HG02610 (cell line): ENCODE measurements around the gene PLA2G6.
"Not testable (repeated sequence)": the region's sequence is repeated elsewhere in the genome, so short reads cannot be mapped to it uniquely, and the experiment has no call there.

Experiments used
- ATAC-seq: cut with Tn5 transposase; IDR thresholded peaks from one replicate; pipeline ENCODE4 v1.9.1; 2021; ENCODE audit warnings: mild to moderate bottlenecking, moderate library complexity; ENCODE audit not compliant: unreplicated experiment

The PLA2G6 gene

DNA sequence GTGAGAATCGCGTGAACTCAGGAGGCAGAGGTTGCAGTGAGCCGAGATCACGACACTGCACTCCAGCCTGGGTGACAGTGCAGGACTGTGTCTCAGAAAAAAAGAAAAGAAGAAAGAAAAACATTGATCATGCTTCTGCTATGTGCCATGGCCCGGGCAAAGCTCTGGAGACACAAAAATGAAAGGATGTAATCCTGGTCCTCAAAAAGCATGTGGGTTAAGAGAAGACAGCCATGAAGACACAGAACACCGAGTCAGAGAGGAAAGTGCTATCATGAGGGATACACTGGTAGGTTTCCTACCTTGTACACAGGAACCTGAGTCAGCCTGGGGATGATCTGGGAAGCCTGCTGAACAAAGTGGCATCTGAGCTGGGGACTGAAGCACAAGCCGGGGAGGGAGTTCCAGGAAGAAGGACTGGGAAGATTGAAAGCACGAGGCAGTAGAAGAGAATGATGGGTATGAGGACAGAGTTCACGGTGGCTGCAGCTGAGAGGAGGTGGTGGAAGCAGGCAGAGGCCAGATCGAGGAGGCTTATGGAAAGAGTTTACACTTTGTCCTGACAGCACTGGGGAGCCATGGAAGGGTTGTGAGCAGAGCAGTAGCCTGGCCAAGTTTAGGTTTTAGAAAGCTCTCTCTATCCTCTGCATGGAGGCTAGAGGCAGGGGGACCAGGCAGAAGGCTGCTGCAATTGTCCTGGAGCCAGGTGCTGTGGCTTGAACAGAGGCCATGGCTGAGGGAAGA, 10.3 kb upstream of the PLA2G6 start:
- ATAC-seq: no peak

DNA sequence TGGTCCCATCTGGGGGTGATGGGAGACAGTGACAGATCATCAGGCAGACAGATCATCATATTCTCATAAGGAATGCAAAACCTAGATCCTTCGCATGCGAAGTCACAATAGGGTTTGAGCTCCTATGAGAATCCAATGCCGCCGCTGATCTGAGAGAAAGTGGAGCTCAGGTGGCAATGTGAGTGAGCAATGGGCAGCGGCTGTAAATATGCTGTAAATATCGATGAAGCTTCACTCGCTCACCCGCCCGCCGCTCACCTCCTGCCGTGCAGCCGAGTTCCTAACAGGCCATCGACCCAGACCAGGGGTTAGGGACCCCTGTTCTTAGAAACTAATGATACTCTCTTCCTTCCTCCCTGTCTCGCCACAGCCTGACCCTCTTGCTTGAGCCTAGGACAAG, 9.4 kb upstream of the PLA2G6 start:
- ATAC-seq: no peak

DNA sequence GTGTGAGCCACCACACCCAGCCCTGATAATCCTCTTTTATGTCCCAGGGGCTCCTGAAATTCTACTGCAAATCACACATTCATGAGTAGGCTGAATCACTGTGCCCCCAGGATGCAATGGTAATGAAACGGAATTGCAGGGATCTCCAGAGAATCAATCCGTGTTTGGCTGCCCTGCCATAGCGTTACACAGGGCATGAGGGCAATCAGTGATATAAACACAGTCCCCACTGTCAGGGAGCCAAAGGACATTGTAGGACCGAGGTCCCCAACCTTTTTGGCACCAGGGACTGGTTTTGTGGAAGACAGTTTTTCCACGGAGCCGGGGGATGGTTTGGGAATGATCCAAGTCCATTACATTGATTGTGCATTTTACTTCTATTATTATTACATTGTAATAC, 9.0 kb upstream of the PLA2G6 start:
- no peak for ATAC-seq

DNA sequence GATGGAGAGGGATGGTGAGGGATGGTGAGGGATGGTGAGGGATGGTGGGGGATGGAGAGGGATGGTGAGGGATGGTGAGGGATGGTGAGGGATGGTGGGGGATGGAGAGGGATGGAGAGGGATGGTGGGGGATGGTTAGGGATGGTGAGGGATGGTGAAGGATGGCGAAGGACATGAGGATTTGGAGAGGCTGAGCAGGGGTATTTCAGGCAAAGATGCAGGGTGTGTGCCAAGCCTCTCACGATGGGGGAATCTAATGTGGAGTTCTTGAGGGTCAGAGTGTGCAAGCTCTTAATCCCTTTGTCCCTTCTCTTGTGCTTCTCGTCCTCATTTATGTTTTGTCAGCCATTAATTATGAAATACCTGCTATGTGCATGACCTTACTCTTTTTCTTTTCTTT, 7.5 kb upstream of the PLA2G6 start:
- ATAC-seq: no peak

DNA sequence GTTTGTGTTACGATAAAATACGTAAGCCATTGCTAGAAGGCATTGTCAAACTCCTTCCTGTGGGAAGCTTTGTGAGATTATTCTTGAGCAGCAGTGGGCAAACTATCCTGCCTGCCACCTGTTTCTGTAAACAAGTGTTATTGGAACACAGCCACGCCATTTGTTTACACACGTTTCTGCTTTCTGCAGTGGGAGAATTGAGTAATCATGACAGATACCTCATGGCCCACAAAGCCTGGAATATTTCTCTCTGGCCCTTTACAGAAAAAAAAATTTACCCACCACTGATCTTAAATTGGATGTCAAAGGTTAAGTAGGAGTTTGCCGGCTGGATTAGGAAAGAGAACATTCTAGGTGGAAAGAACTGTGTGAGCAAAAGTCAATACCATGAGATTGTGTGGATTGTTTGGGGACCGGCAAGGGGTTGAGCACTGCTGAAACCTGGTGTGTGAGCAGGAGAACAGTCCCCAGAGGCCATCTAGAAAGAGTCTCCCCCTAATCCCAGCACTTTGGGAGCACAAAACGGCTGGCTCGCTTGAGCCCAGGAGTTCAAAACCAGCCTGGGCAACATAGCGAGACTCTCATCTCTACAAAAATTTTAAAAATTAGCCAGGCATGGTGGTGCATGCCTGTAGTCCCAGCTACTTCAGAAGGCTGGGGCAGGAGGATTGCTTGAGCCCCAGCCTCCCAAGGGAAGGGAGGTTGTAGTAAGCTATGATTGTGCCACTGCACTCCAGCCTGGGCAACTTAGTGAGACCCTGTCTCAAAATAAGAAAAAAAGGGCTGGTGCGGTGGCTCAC, 6.0 kb upstream of the PLA2G6 start:
- ATAC-seq: no peak

DNA sequence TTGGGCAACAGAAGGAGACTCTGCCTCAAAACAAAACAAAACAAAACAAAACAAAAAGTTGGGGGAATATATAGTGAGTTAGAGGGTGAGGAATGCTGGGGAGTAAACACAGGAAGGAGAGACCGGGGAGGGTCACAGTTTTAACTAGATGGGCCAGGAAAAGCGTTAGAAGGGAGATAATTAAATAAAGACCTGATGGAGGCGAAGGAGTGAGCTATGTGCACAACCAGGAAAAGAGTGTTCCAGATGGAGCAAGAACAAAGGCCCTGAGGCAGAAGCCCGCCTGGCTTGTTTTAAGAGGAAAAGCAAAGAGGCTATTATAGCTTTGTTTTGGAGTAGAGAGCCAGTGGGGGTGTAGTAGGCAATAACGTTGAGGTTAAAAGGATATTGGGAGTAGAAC, 4.8 kb upstream of the PLA2G6 start:
- no peak for ATAC-seq

DNA sequence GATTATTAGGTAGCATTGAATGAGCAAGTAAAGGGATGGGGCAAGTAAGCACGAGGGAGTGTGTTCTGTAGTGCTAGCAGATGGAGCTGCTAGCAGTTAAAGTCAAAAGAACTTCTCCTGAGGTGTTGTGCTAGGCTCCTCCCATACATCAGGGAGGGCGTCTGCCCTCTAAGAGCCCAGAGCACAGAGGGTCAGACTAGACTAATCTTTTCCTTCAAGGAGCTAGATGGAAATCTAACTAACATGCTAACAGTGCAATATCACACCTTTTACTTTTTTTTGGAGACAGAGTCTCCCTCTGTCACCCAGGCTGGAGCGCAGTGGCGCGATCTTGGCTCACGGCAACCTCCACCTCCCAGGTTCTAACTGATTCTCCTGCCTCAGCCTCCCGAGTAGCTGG, 3.2 kb upstream of the PLA2G6 start:
- no peak for ATAC-seq

DNA sequence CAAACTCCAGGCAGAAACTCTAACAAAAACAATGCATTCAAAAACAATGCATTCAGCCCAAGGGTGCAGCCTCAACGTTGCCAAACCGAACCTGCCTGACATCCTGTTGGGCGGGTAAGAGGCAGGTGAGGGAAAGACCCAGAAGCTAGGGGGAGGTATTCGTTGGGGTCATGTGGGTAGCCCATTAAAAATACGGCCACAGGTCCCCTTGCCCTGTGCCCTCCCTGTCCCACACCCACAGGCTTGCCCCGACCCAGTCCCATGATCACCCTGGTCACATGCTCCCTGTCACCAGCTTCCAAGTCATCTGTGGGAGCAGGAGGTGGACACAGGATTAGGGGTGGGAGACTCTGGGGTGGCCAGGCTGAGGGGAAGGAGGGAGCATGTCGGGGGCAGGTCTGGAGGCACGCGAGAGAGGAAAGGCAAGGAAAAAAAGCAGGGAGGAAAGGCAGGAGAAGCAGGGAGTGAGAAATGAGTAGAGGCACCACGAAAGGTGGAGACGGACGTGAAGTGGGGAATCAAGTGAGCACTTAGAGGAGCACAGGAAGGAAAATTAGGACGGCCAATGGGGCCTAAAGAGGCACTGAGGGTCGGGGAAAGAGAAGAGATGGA, 683 bp downstream of the PLA2G6 start:
- no peak for ATAC-seq

DNA sequence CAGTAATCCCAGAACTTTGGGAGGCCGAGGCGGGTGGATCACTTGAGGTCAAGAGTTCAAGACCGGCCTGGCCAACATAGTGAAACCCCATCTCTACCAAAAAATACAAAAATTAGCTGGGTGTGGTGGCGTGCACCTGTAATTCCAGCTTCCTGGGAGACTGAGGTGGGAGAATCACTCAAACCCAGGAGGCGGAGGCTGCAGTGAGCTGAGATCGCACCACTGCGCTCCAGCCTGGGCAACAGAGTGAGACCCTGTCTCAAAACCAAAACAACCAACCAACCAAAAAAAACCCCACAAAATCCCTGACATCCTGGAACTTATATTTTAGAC, 3.1 kb downstream of the PLA2G6 start:
- ATAC-seq: not testable (repeated sequence)

DNA sequence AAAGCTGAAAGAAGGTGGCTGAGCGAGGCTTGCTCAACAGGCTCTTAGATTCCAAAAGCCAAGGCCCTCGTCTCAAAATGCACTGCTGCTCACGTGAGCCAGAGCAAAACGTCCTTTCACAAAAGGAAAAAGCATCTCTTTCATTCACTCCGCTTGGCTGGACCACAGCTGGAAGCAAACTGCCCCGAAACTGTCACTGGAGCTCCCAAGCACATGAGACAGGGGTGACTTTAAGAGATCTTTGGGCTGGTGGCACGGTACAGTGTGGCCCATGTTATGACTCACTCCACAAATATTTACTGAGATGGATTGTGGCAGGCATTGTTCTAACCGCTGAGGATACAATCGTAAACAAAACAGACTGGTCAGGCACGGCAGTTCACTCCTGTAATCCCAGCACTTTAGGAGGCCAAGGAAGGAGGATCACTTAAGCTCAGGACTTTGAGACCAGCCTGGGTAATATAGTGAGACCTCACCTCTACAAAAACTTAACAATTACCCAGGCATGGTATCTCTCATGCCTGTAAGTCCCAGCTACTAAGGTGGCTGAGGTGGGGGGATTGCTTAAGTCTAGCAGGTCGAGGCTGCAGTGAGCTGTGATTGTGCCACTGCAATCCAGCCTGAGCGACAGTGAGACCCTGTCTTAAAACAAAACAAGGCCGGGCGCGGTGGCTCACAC, 3.6 kb downstream of the PLA2G6 start:
- ATAC-seq: no peak

DNA sequence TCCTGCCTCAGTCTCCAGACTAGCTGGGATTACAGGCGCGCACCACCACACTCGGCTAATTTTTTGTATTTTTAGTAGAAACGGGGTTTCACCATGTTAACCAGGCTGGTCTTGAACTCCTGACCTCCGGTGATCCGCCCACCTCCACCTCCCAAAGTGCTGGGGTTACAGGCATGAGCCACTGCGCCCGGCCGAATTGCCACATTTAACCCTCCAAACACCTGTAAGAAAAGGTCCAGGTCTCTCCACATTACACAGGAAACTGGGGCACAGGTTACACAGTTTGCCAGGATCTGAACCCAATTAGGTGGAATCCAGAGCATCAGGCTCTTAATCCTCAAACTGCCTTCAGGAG, 4.1 kb downstream of the PLA2G6 start:
- ATAC-seq: not testable (repeated sequence)

DNA sequence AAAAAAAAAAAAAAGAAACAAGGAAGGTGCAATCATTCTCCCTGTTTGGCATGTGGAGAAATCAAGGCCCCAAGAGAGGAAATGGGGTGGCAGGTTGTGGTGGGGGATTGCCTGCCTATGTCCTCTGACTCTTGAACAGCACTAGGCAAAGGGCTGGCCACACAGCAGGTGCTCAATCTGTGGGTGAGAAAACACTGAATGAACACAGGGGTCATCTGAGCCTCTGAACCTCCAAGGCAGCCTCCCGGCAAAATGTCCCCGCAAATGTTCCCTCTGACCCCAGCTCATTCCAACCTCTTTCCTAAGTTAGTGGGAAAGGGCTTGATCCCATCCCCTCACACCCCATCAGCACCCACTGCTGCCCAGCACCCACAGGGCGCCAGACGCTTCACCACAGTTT, 4.6 kb downstream of the PLA2G6 start:
- no peak for ATAC-seq

DNA sequence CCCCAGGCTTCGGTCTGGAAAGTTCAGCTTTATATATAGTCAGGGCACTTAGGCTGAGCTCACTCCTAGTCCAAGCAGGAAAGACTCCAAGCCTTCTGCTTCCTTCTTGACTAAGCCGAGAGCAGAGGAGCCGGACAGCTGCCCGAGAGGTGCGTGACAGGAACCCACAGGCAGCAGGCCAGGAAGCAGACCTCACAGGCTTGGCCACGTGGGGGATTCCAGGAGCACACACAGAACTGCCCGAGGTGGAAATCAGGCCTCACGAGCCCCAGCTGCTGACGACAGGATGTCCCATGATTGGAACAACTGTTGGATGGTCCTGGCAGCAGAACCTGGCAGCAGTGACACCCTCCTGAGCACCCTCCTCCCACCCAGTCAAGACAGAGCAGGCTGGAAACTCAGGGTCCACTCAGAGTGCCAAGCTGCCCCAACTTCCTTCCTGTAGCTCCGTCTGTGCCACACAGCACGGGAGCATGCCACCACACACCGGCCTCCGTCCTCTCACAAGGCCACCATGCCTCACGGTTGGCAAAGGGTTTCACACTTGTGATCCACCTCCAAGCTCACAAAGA, 5.4 kb downstream of the PLA2G6 start:
- ATAC-seq: peak; percentile 34

DNA sequence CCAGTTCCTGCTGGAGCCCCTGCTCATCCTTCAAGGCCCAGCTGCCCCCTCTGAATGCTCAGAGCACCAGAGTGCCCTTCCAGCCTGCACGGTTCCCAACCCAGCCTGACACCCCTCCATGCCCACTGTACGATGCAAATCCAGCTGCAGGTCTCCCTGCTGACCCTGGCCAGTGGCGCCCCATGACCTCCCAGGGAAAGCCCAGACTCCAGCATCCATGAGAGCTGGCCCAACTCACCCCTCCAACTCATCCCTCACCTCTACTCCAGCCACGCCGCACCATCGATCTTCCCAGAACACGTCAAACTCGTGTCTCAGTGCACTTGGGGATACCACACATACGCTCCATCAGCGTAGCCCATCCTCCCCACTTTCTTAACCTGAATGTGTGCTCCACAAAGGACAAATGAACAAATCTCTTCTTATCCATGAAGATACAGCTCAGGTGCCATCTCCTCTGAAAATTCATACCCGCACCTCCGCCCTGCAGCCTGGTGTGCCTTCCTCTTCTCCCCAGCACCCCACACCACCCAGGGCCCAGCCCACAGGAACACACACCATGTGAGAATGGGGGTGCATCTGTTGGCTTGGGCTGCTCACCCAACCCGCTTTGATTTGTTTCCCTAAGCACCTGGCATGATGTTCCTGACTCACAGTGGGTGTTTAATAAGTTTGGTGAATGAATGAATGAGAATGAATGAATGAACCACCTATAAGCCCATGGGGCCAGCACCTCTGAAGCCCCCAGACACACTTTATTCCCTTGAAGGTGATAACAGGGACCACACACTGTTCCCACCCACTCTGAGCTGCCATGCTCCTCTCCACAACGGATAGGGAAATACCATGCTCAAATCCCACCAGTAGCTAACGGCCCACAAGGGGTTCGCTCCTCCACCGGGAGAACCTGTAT, 6.2 kb downstream of the PLA2G6 start:
- no peak for ATAC-seq

DNA sequence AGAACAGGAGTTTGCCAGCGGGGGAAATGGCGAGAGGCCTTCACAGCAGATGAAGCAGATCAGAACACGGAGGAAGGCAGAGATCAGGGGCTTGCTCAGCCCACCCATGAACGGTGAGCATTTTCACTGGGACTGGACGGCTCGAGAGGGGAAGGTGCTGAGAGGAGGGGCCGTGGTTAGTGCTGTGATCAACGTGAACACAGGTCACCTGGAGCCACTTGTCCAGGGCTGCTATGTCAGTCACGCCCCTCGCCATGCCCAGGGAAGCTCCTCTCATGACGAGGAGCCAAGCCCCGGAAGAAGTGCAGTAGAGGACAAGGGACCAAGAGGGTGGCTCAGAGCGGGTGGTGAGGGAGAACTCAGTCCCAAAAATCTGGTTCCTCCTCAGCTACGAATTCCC, 7.0 kb downstream of the PLA2G6 start:
- no peak for ATAC-seq

DNA sequence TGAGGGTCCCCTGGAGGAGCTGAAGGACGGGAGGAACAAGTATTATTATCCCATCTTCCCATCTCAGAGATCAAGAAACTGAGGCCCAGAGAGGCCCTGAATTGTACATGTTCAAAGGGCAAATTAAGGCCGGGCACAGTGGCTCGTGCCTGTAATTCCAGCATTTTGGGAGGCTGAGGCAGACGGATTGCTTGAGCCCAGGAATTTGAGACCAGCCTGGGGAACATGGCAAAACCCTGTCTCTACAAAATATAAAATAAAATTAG, 8.1 kb downstream of the PLA2G6 start:
- ATAC-seq: no peak

DNA sequence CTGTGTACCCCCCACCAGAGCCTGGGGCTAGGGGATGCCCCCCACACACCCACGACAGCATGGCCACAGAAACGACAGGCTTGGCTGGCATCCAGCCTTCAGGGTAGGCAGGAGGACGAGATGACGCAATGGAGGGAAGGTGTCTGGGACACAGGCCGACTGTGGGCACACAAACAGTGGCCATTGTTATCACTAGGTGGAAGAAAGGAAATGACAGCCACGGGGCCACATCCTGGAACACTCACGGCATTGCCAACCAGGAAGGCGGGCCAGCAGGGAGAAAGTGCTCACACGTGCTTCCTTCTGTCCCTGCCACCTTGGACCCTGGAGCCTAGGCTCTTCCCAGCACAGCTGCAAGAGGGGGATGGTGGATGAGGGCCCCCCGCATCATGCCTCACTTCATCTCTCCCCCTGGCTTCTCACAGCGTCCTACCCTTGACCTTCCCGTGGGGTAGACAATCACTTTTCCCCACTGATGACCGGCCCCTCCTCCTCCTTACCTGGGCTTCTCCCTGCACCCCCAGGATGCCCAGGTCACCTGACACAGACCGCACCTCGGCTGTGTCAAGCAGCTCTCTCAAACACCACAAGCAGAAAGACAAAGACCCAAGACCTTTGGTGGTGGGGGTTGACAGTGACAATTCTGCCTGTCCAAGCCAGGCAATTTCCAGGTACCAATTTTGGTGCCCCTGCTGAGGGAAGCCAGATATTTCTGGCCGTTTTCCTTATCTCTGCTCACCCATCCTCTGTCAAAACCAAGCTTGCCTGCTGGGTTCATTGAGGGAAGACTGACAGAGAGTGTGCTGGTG, 8.6 kb downstream of the PLA2G6 start:
- ATAC-seq: no peak

DNA sequence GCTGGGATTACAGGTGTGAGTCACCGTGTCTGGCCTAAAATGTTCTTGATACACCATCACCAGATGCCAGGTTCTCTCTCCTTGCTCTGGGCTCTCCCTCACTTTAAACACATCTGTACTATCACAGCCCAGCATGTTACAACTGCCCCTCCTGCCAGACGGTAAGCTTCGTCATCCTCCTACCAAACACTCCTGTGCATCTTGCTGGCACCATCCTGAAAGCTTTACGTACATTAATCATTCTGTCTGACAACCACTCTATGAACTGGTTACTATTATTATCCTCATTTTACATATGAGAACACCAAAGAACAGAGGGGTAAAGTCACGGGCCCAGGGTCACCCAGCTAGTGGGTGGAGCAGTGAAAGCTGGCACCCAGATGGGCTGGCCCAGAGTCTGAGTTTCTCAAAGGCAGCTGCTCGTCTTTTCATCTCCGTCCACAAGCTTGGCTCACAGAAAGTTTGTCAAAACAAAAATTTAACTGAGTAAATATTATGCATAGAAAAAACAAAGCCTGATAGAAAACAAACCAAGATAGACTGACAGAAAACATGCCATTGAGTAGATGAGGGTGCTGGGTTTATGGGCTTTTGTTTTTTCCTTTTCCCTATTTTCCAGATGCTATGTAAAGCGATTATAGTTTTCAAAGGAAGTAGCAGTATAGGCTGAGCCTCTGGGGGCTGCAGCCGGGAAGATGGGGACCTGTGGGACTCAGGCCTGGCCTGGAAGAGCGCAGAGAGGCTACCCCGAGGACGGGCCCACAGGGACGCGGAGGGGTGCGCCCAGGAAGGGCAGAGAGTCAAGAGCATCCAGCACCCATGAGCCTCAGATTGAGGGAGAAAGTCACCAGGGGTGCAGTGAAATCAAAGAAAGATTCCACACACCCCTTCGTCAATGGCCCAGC, 9.5 kb downstream of the PLA2G6 start:
- no peak for ATAC-seq

DNA sequence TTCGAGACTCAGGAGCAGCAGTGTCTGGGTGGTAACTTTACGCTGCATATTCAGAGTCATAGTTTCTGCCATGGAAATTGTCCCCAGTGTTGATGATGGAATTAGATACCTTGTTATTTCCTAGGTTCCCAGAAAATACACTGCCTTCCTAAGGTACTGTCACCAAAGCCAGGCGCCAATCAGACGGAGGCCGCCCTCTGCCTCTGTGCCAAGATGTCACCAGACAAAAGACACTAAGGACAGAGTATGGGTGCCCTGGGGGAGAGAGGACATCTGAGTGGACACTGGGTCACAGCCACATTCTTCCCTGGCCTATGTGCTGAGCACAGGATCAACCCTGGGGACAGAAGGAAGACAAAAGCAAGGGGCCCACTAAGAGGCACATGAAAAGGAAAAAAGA, 11.2 kb downstream of the PLA2G6 start:
- ATAC-seq: no peak
